Neural cell (in vitro differentiated cells): ENCODE measurements around the gene CAMK2A.

ENCODE experiments used
- EZH2 ChIP-seq: fragments of 200-600, 300-800 bp; shearing (Covaris generic), sonication (generic); IDR thresholded peaks from 2 replicates; pipeline ENCODE4 v1.6.1; 2014; ENCODE audit warnings: antibody characterized with exemption, low read length, borderline replicate concordance, mild to moderate bottlenecking; ENCODE audit not compliant: insufficient read depth, poor library complexity, severe bottlenecking
- MXI1 ChIP-seq: fragments of 450-650 bp; conservative IDR thresholded peaks from 2 replicates; pipeline ENCODE4 v1.6.1; 2014; ENCODE audit warnings: antibody characterized with exemption, mild to moderate bottlenecking; ENCODE audit not compliant: poor library complexity, severe bottlenecking
- TF ChIP-seq, protein P1 (sequence below): fragments of 450-650 bp; IDR thresholded peaks from 2 replicates; pipeline ENCODE4 v1.5.1; 2014; ENCODE audit warnings: antibody characterized with exemption, mild to moderate bottlenecking, moderate library complexity; ENCODE audit not compliant: poor library complexity, severe bottlenecking

DNA sequence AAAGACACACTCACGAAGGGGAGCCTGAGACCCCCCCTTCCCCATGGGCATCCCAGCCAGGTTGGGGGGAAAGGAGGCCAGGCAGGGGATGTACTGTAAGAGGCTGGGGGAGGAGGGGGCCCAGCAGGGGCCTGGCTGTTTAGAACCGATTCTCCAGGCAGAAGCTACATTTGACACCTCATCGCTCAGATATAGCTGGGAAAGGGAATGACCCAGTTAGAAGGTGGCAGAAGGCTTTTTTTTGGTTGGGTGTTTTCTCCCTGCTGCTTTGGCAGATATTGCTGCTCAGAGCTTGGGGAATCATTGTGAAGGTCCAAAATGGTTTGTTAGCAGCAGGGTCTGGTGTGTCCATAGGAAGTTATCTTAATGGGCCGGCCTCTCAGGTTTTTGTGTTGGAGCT, 117.0 kb downstream of the CAMK2A start:
- TF ChIP-seq EZH2 (no peak), MXI1 (no peak)
- TF ChIP-seq, protein P1, sequence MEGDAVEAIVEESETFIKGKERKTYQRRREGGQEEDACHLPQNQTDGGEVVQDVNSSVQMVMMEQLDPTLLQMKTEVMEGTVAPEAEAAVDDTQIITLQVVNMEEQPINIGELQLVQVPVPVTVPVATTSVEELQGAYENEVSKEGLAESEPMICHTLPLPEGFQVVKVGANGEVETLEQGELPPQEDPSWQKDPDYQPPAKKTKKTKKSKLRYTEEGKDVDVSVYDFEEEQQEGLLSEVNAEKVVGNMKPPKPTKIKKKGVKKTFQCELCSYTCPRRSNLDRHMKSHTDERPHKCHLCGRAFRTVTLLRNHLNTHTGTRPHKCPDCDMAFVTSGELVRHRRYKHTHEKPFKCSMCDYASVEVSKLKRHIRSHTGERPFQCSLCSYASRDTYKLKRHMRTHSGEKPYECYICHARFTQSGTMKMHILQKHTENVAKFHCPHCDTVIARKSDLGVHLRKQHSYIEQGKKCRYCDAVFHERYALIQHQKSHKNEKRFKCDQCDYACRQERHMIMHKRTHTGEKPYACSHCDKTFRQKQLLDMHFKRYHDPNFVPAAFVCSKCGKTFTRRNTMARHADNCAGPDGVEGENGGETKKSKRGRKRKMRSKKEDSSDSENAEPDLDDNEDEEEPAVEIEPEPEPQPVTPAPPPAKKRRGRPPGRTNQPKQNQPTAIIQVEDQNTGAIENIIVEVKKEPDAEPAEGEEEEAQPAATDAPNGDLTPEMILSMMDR: no peak
